SK-N-SH treated with all-trans-retinoic acid at 6 μM for 48 hours (cell line): ENCODE data around the gene PRAF2.

Source experiments
- ARNTL ChIP-seq: fragments of 450-650 bp; formaldehyde crosslinking; IDR thresholded peaks from 2 replicates; pipeline ENCODE4 v1.5.0; 2020; ENCODE audit warnings: low read depth, mild to moderate bottlenecking, moderate library complexity, borderline replicate concordance
- GLIS3 ChIP-seq: fragments of 250-450 bp; sonication (Bioruptor Pico); IDR thresholded peaks from 2 replicates; pipeline ENCODE4 v1.5.0; 2020; ENCODE audit warnings: mild to moderate bottlenecking, moderate library complexity
- PATZ1 ChIP-seq: fragments of 250-450 bp; sonication (Bioruptor Pico); IDR thresholded peaks from 2 replicates; pipeline ENCODE4 v1.8.0; 2020; ENCODE audit warnings: mild to moderate bottlenecking, moderate library complexity, borderline replicate concordance
- POU6F1 ChIP-seq: fragments of 250-450 bp; sonication (Bioruptor Pico); IDR thresholded peaks from 2 replicates; pipeline ENCODE4 v1.8.0; 2021; ENCODE audit warnings: low read depth, mild to moderate bottlenecking, moderate library complexity, borderline replicate concordance
- TCF4 ChIP-seq: fragments of 250-450 bp; sonication (Bioruptor Pico); IDR thresholded peaks from 2 replicates; pipeline ENCODE4 v1.8.0; 2021; ENCODE audit warnings: mild to moderate bottlenecking, moderate library complexity, borderline replicate concordance

GRCh38 chrX:49041744-49042580, 31.8 kb downstream of the PRAF2 start:
- TF ChIP-seq ARNTL (CRISPR knock-in tag), result no peak
- TF ChIP-seq GLIS3 (CRISPR knock-in tag), result no peak
- no peak for TF ChIP-seq PATZ1 (CRISPR knock-in tag)
- TF ChIP-seq POU6F1 (CRISPR knock-in tag), result no peak
- TF ChIP-seq TCF4, result no peak
